NCI-H2029 (cell line): Measurements from ENCODE around the gene CD40.
A peak's percentile ranks its signal among the peaks of the same experiment; 100 is the strongest.

Experiments
- DNase-seq: peaks from one replicate; lab custom pipeline; 2025; lab: John Stamatoyannopoulos, UW

Gene CD40

GRCh38 chr20:46122516-46123481 is 4.7 kb downstream of the CD40 start:
- DNase-seq: no peak

GRCh38 chr20:46123482-46124245 is 5.5 kb downstream of the CD40 start:
- DNase-seq: no peak

- no peak for DNase-seq
Observed at GRCh38 chr20:46126440-46127056, 8.4 kb downstream of the CD40 start.

GRCh38 chr20:46127396-46128010 is 9.4 kb downstream of the CD40 start:
- DNase-seq: no peak

GRCh38 chr20:46128310-46129151 is 10.4 kb downstream of the CD40 start:
- no peak for DNase-seq

- peak; percentile 54 for DNase-seq
Observed at GRCh38 chr20:46129955-46130481, 11.9 kb downstream of the CD40 start.

GRCh38 chr20:46130534-46130933 is 12.4 kb downstream of the CD40 start:
- DNase-seq: peak; percentile 54

GRCh38 chr20:46131396-46131795 is 13.3 kb downstream of the CD40 start:
- DNase-seq: no peak

GRCh38 chr20:46132705-46133120 is 14.6 kb downstream of the CD40 start:
- DNase-seq: peak; percentile 36

- no peak for DNase-seq
Observed at GRCh38 chr20:46133886-46134654, 16.0 kb downstream of the CD40 start.

GRCh38 chr20:46134716-46135115 is 16.6 kb downstream of the CD40 start:
- DNase-seq: no peak

GRCh38 chr20:46135856-46136633 is 17.9 kb downstream of the CD40 start:
- no peak for DNase-seq

- DNase-seq: no peak
Observed at GRCh38 chr20:46137816-46138215, 19.7 kb downstream of the CD40 start.

- no peak for DNase-seq
Observed at GRCh38 chr20:46139266-46139889, 21.3 kb downstream of the CD40 start.

GRCh38 chr20:46139908-46140482 is 21.9 kb downstream of the CD40 start:
- peak; percentile 40 for DNase-seq

GRCh38 chr20:46142124-46142523 is 24.0 kb downstream of the CD40 start:
- DNase-seq: no peak

GRCh38 chr20:46144432-46145025 is 26.4 kb downstream of the CD40 start:
- DNase-seq: no peak

- DNase-seq: no peak
Observed at GRCh38 chr20:46145713-46146112, 27.6 kb downstream of the CD40 start.
